GM12891 (cell line): ENCODE results near the gene ENTPD7.
A peak's percentile ranks its signal among the peaks of the same experiment; 100 is the strongest.

ENCODE experiments used
- DNase-seq: peaks from one replicate; pipeline ENCODE4 v3.0.0; 2011; ENCODE audit warnings: low spot score; ENCODE audit not compliant: insufficient read length
- FAIRE-seq: peaks from 2 replicates; lab custom pipeline; 2011; peaks lifted over from hg19 to GRCh38; lab: Jason Lieb, UNC
- PAX5 ChIP-seq: IDR thresholded peaks from 2 replicates; pipeline ENCODE4 v1.6.1; 2011; ENCODE audit warnings: low read length, moderate library complexity, mild to moderate bottlenecking; ENCODE audit not compliant: insufficient read depth, severe bottlenecking
- POLR2A ChIP-seq: IDR thresholded peaks from 2 replicates; pipeline ENCODE4 v1.6.1; 2011; ENCODE audit warnings: low read depth, low read length, control low read depth
- POLR2AphosphoS5 ChIP-seq: IDR thresholded peaks from 2 replicates; pipeline ENCODE4 v1.6.1; 2011; ENCODE audit warnings: low read depth, low read length, control low read depth
- POU2F2 ChIP-seq: IDR thresholded peaks from 2 replicates; pipeline ENCODE4 v1.6.1; 2011; ENCODE audit warnings: low read depth, mild to moderate bottlenecking, control low read depth, low read length, moderate library complexity
- SPI1 ChIP-seq: IDR thresholded peaks from 2 replicates; pipeline ENCODE4 v1.6.1; 2011; ENCODE audit warnings: low read depth, low read length, control low read depth
- TAF1 ChIP-seq: IDR thresholded peaks from 2 replicates; pipeline ENCODE4 v1.6.1; 2011; ENCODE audit warnings: low read depth, low read length, control low read depth

The ENTPD7 gene

GRCh38 chr10:99647601-99648151 is 11.6 kb upstream of the ENTPD7 start:
- no peak for TF ChIP-seq TAF1
- TF ChIP-seq POLR2AphosphoS5 = no peak
- TF ChIP-seq PAX5 = no peak
- TF ChIP-seq POLR2A = no peak
- no peak for TF ChIP-seq POU2F2
- TF ChIP-seq SPI1 = no peak
- FAIRE-seq (no peak), DNase-seq (no peak)

GRCh38 chr10:99648717-99649116 is 10.6 kb upstream of the ENTPD7 start:
- FAIRE-seq = no peak
- DNase-seq = no peak
- no peak for TF ChIP-seq POU2F2
- TF ChIP-seq SPI1 = no peak
- TF ChIP-seq TAF1 = no peak
- TF ChIP-seq POLR2AphosphoS5 = no peak
- TF ChIP-seq PAX5 = no peak
- TF ChIP-seq POLR2A = no peak

- FAIRE-seq = no peak
- TF ChIP-seq POU2F2 = no peak
- no peak for TF ChIP-seq PAX5
- TF ChIP-seq SPI1 = no peak
- no peak for TF ChIP-seq TAF1
- no peak for TF ChIP-seq POLR2A
- no peak for TF ChIP-seq POLR2AphosphoS5
- no peak for DNase-seq
Observed at GRCh38 chr10:99652800-99653390, 6.4 kb upstream of the ENTPD7 start.

- FAIRE-seq (no peak), DNase-seq (no peak)
- TF ChIP-seq POU2F2 (no peak), PAX5 (no peak), POLR2AphosphoS5 (no peak), SPI1 (no peak), POLR2A (no peak), TAF1 (no peak)
Observed at GRCh38 chr10:99654390-99655175, 4.7 kb upstream of the ENTPD7 start.

DNA sequence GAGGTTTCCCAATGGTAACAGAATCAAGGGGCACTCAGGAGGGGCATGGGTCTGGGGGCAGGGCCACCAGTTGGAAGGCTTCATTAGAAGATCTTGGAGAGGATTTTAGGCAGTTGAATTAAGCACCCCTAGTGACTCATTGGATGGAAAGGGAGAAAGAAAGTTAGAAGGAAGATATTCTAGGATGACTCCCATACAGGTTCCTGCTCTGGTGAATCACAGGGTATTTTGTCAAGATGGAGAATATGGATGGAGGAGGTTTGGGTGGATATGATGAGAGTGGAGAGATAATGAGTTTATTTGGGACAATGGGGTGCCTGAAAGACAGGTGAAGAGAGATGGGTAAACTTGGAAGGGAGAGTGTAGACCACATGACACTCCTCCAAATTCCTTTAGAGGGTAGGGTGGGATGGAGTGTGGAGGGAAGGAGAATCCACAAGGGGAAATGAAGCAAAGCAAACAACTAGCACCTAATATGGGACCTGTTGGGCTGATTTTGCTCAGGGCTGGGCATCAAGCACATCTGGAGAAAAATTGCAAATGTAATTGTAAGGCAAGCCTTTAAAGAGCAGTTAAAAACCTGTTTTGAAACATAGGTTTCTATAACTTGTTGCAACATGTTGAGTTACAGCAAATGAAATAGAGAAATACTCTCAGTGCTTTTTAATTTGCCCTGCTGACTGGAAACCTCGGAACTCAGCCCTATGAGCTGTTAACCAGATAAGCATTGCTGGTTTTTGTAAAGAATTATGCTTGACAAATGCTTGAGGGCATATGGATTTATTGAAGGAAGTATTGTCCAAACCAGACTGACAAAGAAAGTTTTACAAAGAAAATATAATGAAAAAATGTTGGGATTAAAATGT is 2.9 kb upstream of the ENTPD7 start:
- FAIRE-seq = no peak
- no peak for DNase-seq

GRCh38 chr10:99658622-99659030 is 683 bp upstream of the ENTPD7 start:
- no peak for DNase-seq
- TF ChIP-seq POU2F2 (no peak), POLR2A (no peak), SPI1 (no peak), PAX5 (no peak)

More for the DNA sequence above, 2.9 kb upstream of the ENTPD7 start:
- TF ChIP-seq PAX5 (no peak), TAF1 (no peak), POU2F2 (no peak), POLR2A (no peak), POLR2AphosphoS5 (no peak), SPI1 (no peak)

DNA sequence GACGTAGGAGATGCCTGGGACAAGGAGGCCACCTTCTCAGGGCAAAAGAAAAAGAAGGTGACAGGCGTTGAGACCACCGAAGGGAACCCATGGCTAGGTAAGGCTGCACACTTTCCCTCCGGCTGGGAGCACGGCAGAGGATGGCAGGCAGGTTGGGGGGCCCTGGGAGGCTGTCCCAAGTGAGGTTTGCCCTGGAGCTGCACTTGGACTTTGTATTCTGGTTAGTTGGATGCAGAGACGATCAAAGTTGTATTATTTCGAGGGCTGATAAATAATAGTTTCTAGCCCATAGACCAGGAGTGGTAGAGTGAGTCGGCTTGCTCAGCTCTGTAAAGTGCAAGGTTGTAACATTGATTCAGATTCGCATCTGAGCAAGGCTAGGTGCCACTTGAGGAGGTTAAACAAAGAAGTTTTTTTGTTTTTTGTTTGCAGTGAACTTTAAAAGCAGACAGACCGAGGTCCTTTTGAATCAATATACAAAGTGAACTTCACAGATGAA is 608 bp downstream of the ENTPD7 start:
- no peak for FAIRE-seq
- TF ChIP-seq SPI1 = no peak
- no peak for DNase-seq

More at GRCh38 chr10:99658622-99659030, 683 bp upstream of the ENTPD7 start:
- peak; percentile 9 for FAIRE-seq

- no peak for DNase-seq
- no peak for TF ChIP-seq TAF1
- TF ChIP-seq POLR2AphosphoS5 = no peak
- no peak for FAIRE-seq
Observed at GRCh38 chr10:99660662-99661376, 1.5 kb downstream of the ENTPD7 start.

DNA sequence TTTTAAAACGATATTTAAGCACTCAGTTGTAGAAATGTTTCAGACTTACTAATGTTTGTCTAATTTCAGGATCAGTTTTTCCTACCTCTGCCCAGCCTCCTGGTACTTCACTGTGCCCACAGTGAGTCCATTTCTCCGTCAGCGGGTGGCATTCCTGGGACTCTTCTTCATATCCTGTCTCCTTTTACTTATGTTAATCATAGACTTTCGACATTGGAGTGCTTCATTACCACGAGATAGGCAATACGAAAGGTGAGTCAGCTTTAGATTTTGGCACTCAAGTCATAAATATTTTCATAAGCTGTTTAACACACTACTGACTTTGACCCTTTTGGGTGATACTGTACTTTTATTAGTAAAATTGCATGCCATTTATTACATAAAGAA is 2.1 kb downstream of the ENTPD7 start:
- FAIRE-seq (no peak), DNase-seq (no peak)
- TF ChIP-seq PAX5 (no peak), SPI1 (no peak), TAF1 (no peak), POLR2A (no peak), POU2F2 (no peak), POLR2AphosphoS5 (no peak)
